CD4-positive, alpha-beta T cell (primary cell): ENCODE data around the gene ITSN1. TPM values are rescaled to one million over a fixed set of nuclear protein-coding genes. Genes with fewer than 3 reads are reported as not detected.
"Not testable (repeated sequence)": the region's sequence is repeated elsewhere in the genome, so short reads cannot be mapped to it uniquely, and the experiment has no call there.

Experiments used
- ATAC-seq: fragments of 200-7000 bp; cut with Tn5 transposase; one replicate; pipeline ENCODE4 v1.10.0; 2022; ENCODE audit warnings: mild to moderate bottlenecking; ENCODE audit not compliant: poor library complexity
- CTCF ChIA-PET: fragments of 350-600 bp; sonication (Branson Sonifier 250); formaldehyde crosslinking; loops from one replicate; lab custom pipeline; 2021; ENCODE audit warnings: antibody characterized with exemption, inconsistent platforms; lab: Charles Lee
- POLR2A ChIA-PET: fragments of 350-600 bp; sonication (Branson Sonifier 250); formaldehyde crosslinking; loops from one replicate; lab custom pipeline; 2021; ENCODE audit warnings: antibody characterized with exemption, inconsistent platforms; lab: Charles Lee
- DNase-seq, 14 experiments: peaks; one replicate each; pipeline ENCODE4 v3.0.0-alpha.2; 2013 to 2020; ENCODE audit warnings: mixed read lengths in 2 of 14
- H3K27ac ChIP-seq, 2 donors: one replicate each; pipeline versions ENCODE4 v1.5.1 to v1.7.0; 2013; ENCODE audit warnings: low read length in 2 of 2, low read depth in 1 of 2, mild to moderate bottlenecking in 1 of 2
- H3K27me3 ChIP-seq, 2 experiments: 1 replicate in 1 of 2; 2 replicates in 1 of 2; pipeline versions ENCODE4 v1.6.1 to v1.7.0; 2013; ENCODE audit warnings: low read length in 2 of 2, control low read depth in 1 of 2, mild to moderate bottlenecking in 1 of 2, moderate library complexity in 1 of 2; ENCODE audit not compliant: insufficient read depth in 2 of 2, control insufficient read depth in 1 of 2
- H3K36me3 ChIP-seq: one replicate; pipeline ENCODE4 v1.6.1; 2013; ENCODE audit warnings: low read length, control low read depth; ENCODE audit not compliant: insufficient read depth
- H3K4me1 ChIP-seq: one replicate; pipeline ENCODE4 v1.6.1; 2013; ENCODE audit warnings: low read length, control low read depth; ENCODE audit not compliant: insufficient read depth
- H3K4me3 ChIP-seq: one replicate; pipeline ENCODE4 v1.5.1; 2013; ENCODE audit warnings: mild to moderate bottlenecking, low read length, moderate library complexity
- H3K9me3 ChIP-seq, 2 experiments: 1 replicate in 1 of 2; 2 replicates in 1 of 2; pipeline versions ENCODE4 v1.6.1 to v1.7.0; 2013; ENCODE audit warnings: low read length in 2 of 2, mild to moderate bottlenecking in 2 of 2, control low read depth in 1 of 2, moderate library complexity in 1 of 2; ENCODE audit not compliant: control insufficient read depth in 1 of 2, insufficient read depth in 1 of 2
- H3K27ac Mint-ChIP-seq: one replicate; pipeline ENCODE4 v1.8.0; 2020; ENCODE audit warnings: mixed read lengths
- H3K27me3 Mint-ChIP-seq: one replicate; pipeline ENCODE4 v1.8.0; 2021; ENCODE audit warnings: mixed read lengths
- H3K36me3 Mint-ChIP-seq: one replicate; pipeline ENCODE4 v1.8.0; 2021; ENCODE audit warnings: low read depth, mixed read lengths
- H3K4me1 Mint-ChIP-seq: one replicate; pipeline ENCODE4 v1.8.0; 2021; ENCODE audit warnings: low read depth, mixed read lengths
- H3K4me3 Mint-ChIP-seq: one replicate; pipeline ENCODE4 v1.8.0; 2020; ENCODE audit warnings: mild to moderate bottlenecking, mixed read lengths
- H3K9me3 Mint-ChIP-seq: one replicate; pipeline ENCODE4 v1.8.0; 2020; ENCODE audit warnings: mixed read lengths
- intact Hi-C, 2 experiments: fragments of 100-400 bp; cut with DNase I in 1 of 2; cut with micrococcal nuclease in 1 of 2; formaldehyde crosslinking; loops; one replicate each; pipeline versions ENCODE4 v1.15.1 to v1.9.0; 2023 to 2025; cut with DNase I, micrococcal nuclease
- total RNA-seq, 174 experiments: library from RNA in 2 of 174; stranded (reverse) in 2 of 174; gene quantifications; one replicate each; pipeline ENCODE4 v1.2.3 and lab custom pipeline; 2021 to 2026
- TF ChIP-seq, protein P1 (sequence below): fragments of 200-600 bp; IDR thresholded peaks from one replicate; pipeline ENCODE4 v1.8.0; 2022; ENCODE audit warnings: antibody characterized with exemption, mild to moderate bottlenecking

ITSN1 gene
- total RNA-seq, 2 experiments from 2014 or later: 2.1 to 3.0 TPM

DNA sequence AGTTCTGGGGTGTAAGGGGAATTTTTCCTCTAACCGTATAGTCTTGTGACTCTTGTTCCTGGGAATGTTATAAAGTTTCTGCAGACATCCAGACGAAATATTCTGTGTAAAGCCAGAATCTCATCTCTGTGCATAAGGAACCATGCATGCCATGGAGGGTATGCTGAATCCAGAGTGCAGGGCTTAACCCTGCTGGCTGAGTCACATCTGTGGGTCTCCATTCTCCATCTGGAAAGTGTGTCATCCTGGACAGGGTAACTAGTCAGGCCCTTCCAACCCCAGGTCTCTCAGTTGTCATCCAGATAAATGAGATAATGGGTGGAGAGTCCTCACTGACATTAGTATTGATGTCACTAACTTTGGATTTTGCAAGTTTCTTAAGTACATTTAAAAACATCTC, 224.5 kb downstream of the ITSN1 start:
- no peaks in the 10 kb centered on the region for H3K36me3 ChIP-seq
- Mint-ChIP-seq H3K27ac (no peak overlapping the region), H3K4me3 (no peak overlapping the region), H3K36me3 (no peaks in the 10 kb centered on the region), H3K9me3 (no peaks in the 10 kb centered on the region), H3K27me3 (peaks cover 5% of the 10 kb centered on the region), H3K4me1 (peaks cover 4% of the 10 kb centered on the region)
- no peaks in the 10 kb centered on the region for H3K27me3 ChIP-seq
- TF ChIP-seq, protein P1, sequence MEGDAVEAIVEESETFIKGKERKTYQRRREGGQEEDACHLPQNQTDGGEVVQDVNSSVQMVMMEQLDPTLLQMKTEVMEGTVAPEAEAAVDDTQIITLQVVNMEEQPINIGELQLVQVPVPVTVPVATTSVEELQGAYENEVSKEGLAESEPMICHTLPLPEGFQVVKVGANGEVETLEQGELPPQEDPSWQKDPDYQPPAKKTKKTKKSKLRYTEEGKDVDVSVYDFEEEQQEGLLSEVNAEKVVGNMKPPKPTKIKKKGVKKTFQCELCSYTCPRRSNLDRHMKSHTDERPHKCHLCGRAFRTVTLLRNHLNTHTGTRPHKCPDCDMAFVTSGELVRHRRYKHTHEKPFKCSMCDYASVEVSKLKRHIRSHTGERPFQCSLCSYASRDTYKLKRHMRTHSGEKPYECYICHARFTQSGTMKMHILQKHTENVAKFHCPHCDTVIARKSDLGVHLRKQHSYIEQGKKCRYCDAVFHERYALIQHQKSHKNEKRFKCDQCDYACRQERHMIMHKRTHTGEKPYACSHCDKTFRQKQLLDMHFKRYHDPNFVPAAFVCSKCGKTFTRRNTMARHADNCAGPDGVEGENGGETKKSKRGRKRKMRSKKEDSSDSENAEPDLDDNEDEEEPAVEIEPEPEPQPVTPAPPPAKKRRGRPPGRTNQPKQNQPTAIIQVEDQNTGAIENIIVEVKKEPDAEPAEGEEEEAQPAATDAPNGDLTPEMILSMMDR: no peak
- H3K4me3 ChIP-seq: no peak overlapping the region
- no peak for DNase-seq
- no peak for ATAC-seq
- no peaks in the 10 kb centered on the region for H3K4me1 ChIP-seq
- POLR2A ChIA-PET: no interaction called here
- intact Hi-C loops: no loop called here
- H3K27ac ChIP-seq: no peak overlapping the region
- CTCF ChIA-PET: no interaction called here
- no peaks in the 10 kb centered on the region for H3K9me3 ChIP-seq

DNA sequence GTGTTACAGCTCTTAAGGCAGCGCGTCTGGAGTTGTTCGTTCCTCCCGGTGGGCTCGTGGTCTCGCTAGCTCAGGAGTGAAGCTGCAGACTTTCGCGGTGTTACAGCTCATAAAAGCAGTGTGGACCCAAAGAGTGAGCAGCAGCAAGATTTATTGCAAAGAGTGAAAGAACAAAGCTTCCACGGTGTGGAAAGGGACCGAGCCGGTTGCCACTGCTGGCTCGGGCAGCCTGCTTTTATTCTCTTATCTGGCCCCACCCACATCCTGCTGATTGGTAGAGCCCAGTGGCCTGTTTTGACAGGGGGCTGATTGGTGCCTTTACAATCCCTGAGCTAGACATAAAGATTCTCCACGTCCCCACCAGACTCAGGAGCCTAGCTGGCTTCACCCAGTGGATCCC, 225.6 kb downstream of the ITSN1 start:
- H3K27ac ChIP-seq, intact Hi-C loops, H3K36me3 ChIP-seq, H3K27me3 ChIP-seq, H3K4me3 ChIP-seq, ATAC-seq, H3K9me3 Mint-ChIP-seq, H3K27me3 Mint-ChIP-seq, DNase-seq, H3K4me1 Mint-ChIP-seq, POLR2A ChIA-PET, H3K4me1 ChIP-seq, H3K9me3 ChIP-seq, H3K27ac Mint-ChIP-seq, H3K36me3 Mint-ChIP-seq: not testable (repeated sequence)
- CTCF ChIA-PET: interaction anchor here (0.6 kb wide), 1 partner anchor 18 kb away, joined by 3 read pairs; no protein-coding TSS in a partner anchor
- H3K4me3 Mint-ChIP-seq: peak overlapping the region; percentile 62

DNA sequence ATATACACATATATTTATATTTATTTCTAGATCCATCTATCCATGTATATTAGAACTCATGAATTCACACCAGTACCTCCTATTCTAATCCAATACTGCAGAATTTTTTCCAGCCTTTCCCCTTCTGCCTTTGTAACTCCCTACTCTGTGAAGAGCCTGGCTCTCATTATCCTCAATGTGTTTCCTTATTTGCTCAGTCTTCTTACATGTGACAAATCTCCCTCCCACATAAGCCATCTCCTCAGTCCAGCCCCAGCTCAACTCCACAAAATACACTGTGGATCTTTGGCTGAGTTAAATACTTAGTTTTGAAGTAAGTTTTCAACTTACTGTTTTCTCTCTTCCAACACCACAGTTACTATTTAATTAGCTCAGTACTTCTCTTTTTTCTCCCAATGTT, 227.6 kb downstream of the ITSN1 start:
- Histone ChIP-seq H3K27ac (no peak overlapping the region), H3K36me3 (no peaks in the 10 kb centered on the region), H3K4me1 (no peaks in the 10 kb centered on the region), H3K27me3 (no peaks in the 10 kb centered on the region), H3K9me3 (no peaks in the 10 kb centered on the region), H3K4me3 (no peak overlapping the region)
- CTCF ChIA-PET: no interaction called here
- POLR2A ChIA-PET: no interaction called here
- no peak for DNase-seq
- no peaks in the 10 kb centered on the region for H3K9me3 Mint-ChIP-seq
- H3K4me1 Mint-ChIP-seq: peaks cover 4% of the 10 kb centered on the region
- peaks cover 2% of the 10 kb centered on the region for H3K27me3 Mint-ChIP-seq
- H3K4me3 Mint-ChIP-seq: no peak overlapping the region
- intact Hi-C loops: no loop called here
- no peaks in the 10 kb centered on the region for H3K36me3 Mint-ChIP-seq
- TF ChIP-seq, protein P1: no peak
- no peak overlapping the region for H3K27ac Mint-ChIP-seq
- no peak for ATAC-seq

DNA sequence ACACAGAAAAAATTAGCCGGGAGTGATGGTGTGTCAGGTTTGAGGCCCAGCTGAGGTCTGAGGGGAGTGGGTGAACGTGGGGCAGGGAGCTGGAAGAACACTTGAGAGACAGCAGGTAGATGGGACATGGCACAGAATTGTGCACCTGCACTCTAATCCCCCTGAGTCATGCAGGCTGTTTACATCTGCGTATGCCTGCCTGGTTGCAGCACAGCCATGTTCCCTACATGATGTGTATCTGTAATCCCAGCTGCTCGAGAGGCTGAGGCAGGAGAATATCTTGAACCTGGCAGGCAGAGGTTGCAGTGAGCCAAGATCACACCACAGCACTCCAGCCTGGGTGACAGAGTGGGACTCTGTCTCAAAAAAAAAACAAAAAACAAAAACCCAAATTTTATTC, 228.5 kb downstream of the ITSN1 start:
- Histone ChIP-seq H3K4me1 (no peaks in the 10 kb centered on the region), H3K27ac (no peak overlapping the region), H3K4me3 (no peak overlapping the region), H3K9me3 (no peaks in the 10 kb centered on the region), H3K36me3 (no peaks in the 10 kb centered on the region), H3K27me3 (no peaks in the 10 kb centered on the region)
- ChIA-PET CTCF (no interaction called here), POLR2A (no interaction called here)
- H3K4me3 Mint-ChIP-seq: no peak overlapping the region
- H3K27me3 Mint-ChIP-seq: no peaks in the 10 kb centered on the region
- intact Hi-C loops: no loop called here
- H3K36me3 Mint-ChIP-seq: no peaks in the 10 kb centered on the region
- no peaks in the 10 kb centered on the region for H3K9me3 Mint-ChIP-seq
- TF ChIP-seq, protein P1: no peak
- peaks cover 4% of the 10 kb centered on the region for H3K4me1 Mint-ChIP-seq
- no peak for DNase-seq
- ATAC-seq: no peak
- no peak overlapping the region for H3K27ac Mint-ChIP-seq
